Measurements from ENCODE around the gene EXD2. TPM values are rescaled to one million over a fixed set of nuclear protein-coding genes. Genes with fewer than 3 reads are reported as not detected.

Gene EXD2
- total and polyA plus RNA-seq, 2 of the 13 experiments (the other 11 are each of a cell fraction or from before 2014, with no cell fraction given): 9.5 to 15.1 TPM

DNA sequence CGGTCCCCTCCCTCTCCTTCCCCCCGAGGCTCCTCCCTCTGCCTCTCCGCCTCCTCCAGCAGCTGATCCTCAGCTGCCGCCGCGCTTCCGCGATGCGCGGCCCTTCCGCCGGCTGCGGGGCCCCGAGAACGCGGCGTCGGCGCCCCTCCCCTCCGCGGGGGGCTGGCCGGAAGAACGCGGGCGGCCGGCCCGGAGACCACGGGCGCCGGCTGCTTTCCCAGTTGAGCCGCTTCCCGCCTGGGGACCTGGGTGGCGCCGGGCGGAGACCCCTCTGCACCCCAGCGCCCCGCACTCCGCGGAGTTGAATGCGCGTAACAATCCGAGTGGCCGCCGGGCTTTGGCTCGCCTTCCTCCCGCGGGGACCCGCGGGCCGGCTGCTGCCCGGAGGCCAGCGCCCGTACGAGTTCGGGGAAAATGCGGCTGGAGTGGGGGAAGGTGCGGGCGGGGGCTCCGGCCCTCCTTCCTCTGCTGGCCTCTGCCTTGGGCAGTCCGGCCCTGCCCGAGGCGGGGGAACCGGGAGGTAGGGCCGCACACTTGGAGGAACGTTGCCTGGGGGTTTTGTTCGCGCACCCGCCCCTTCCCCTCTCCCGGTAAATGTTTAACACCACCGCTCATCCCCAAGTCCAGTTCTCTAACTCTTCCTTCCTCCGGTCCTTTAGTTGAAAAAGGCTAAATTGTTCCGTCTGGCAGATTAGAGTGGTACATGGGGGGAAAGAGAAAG is 38.0 kb upstream of the EXD2 start (continued):
- TF ChIP-seq, protein P1, sequence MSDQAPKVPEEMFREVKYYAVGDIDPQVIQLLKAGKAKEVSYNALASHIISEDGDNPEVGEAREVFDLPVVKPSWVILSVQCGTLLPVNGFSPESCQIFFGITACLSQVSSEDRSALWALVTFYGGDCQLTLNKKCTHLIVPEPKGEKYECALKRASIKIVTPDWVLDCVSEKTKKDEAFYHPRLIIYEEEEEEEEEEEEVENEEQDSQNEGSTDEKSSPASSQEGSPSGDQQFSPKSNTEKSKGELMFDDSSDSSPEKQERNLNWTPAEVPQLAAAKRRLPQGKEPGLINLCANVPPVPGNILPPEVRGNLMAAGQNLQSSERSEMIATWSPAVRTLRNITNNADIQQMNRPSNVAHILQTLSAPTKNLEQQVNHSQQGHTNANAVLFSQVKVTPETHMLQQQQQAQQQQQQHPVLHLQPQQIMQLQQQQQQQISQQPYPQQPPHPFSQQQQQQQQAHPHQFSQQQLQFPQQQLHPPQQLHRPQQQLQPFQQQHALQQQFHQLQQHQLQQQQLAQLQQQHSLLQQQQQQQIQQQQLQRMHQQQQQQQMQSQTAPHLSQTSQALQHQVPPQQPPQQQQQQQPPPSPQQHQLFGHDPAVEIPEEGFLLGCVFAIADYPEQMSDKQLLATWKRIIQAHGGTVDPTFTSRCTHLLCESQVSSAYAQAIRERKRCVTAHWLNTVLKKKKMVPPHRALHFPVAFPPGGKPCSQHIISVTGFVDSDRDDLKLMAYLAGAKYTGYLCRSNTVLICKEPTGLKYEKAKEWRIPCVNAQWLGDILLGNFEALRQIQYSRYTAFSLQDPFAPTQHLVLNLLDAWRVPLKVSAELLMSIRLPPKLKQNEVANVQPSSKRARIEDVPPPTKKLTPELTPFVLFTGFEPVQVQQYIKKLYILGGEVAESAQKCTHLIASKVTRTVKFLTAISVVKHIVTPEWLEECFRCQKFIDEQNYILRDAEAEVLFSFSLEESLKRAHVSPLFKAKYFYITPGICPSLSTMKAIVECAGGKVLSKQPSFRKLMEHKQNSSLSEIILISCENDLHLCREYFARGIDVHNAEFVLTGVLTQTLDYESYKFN (CRISPR knock-in tag; conservative IDR thresholded peaks at IDR 0.05): peak; percentile 49
- TF ChIP-seq, protein P2, sequence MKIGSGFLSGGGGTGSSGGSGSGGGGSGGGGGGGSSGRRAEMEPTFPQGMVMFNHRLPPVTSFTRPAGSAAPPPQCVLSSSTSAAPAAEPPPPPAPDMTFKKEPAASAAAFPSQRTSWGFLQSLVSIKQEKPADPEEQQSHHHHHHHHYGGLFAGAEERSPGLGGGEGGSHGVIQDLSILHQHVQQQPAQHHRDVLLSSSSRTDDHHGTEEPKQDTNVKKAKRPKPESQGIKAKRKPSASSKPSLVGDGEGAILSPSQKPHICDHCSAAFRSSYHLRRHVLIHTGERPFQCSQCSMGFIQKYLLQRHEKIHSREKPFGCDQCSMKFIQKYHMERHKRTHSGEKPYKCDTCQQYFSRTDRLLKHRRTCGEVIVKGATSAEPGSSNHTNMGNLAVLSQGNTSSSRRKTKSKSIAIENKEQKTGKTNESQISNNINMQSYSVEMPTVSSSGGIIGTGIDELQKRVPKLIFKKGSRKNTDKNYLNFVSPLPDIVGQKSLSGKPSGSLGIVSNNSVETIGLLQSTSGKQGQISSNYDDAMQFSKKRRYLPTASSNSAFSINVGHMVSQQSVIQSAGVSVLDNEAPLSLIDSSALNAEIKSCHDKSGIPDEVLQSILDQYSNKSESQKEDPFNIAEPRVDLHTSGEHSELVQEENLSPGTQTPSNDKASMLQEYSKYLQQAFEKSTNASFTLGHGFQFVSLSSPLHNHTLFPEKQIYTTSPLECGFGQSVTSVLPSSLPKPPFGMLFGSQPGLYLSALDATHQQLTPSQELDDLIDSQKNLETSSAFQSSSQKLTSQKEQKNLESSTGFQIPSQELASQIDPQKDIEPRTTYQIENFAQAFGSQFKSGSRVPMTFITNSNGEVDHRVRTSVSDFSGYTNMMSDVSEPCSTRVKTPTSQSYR (CRISPR knock-in tag; IDR thresholded peaks at IDR 0.05; ENCODE audit: borderline replicate concordance): no peak
- peak in 1 of 2 experiments; percentile 66; a peak in 2 of 4 replicates for TF ChIP-seq POLR2A (IDR thresholded peaks at IDR 0.05; ENCODE audit: insufficient read depth in 1 of 2, low read depth in 2 of 2, low read length in 2 of 2)
- no peak for TF ChIP-seq IKZF1 (IDR thresholded peaks at IDR 0.05)
- TF ChIP-seq ZNF10 (CRISPR knock-in tag; IDR thresholded peaks at IDR 0.05; ENCODE audit: borderline replicate concordance, low read depth): no peak
- no peak for TF ChIP-seq ONECUT2 (CRISPR knock-in tag; IDR thresholded peaks at IDR 0.05)
- no peak for TF ChIP-seq ZNF589 (CRISPR knock-in tag; conservative IDR thresholded peaks at IDR 0.05)
- TF ChIP-seq ZNF280B (CRISPR knock-in tag; IDR thresholded peaks at IDR 0.05; ENCODE audit: borderline replicate concordance): no peak
- peak; percentile 13; the same call in 1 of the 2 replicates for TF ChIP-seq HCFC1 (IDR thresholded peaks at IDR 0.05; ENCODE audit: low read depth, low read length)
- TF ChIP-seq THAP11 (CRISPR knock-in tag; IDR thresholded peaks at IDR 0.05): peak; percentile 34; the same call in 1 of the 2 replicates
- no peak for TF ChIP-seq ZNF44 (CRISPR knock-in tag; IDR thresholded peaks at IDR 0.05)
- TF ChIP-seq, protein P3, sequence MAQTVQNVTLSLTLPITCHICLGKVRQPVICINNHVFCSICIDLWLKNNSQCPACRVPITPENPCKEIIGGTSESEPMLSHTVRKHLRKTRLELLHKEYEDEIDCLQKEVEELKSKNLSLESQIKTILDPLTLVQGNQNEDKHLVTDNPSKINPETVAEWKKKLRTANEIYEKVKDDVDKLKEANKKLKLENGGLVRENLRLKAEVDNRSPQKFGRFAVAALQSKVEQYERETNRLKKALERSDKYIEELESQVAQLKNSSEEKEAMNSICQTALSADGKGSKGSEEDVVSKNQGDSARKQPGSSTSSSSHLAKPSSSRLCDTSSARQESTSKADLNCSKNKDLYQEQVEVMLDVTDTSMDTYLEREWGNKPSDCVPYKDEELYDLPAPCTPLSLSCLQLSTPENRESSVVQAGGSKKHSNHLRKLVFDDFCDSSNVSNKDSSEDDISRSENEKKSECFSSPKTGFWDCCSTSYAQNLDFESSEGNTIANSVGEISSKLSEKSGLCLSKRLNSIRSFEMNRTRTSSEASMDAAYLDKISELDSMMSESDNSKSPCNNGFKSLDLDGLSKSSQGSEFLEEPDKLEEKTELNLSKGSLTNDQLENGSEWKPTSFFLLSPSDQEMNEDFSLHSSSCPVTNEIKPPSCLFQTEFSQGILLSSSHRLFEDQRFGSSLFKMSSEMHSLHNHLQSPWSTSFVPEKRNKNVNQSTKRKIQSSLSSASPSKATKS (CRISPR knock-in tag; IDR thresholded peaks at IDR 0.05): no peak
- TF ChIP-seq ZNF724P (CRISPR knock-in tag; IDR thresholded peaks at IDR 0.05; ENCODE audit: borderline replicate concordance): 0 out of 2 replicates have a peak, but pooled peaks have one; percentile 62
- TF ChIP-seq GTF3A (CRISPR knock-in tag; conservative IDR thresholded peaks at IDR 0.05): no peak
- TF ChIP-seq ZNF501 (CRISPR knock-in tag; IDR thresholded peaks at IDR 0.05): peak; percentile 43; the same call in 1 of the 2 replicates
- no peak for TF ChIP-seq MNT (IDR thresholded peaks at IDR 0.05)
- TF ChIP-seq IRF2 (CRISPR knock-in tag; IDR thresholded peaks at IDR 0.05): peak; percentile 17; the same call in 1 of the 2 replicates
- no peak for TF ChIP-seq HNRNPUL1 (IDR thresholded peaks at IDR 0.05; ENCODE audit: low read depth, low read length)

All from HepG2 (cell line).